ENCODE data around the gene DEPDC7.

GRCh38 chr11:33025339-33025722, 9.7 kb downstream of the DEPDC7 start:
- no peak for TF ChIP-seq SP1 (IDR thresholded peaks at IDR 0.05)
- no peak for TF ChIP-seq ARNT (IDR thresholded peaks at IDR 0.05)
- TF ChIP-seq BHLHE40 (IDR thresholded peaks at IDR 0.05; ENCODE audit: borderline replicate concordance) = no peak
- no peak for TF ChIP-seq TARDBP (IDR thresholded peaks at IDR 0.05)
- no peak for TF ChIP-seq ELF4 (IDR thresholded peaks at IDR 0.05)
- TF ChIP-seq FOXK2 (IDR thresholded peaks at IDR 0.05) = no peak
- TF ChIP-seq FOXM1 (IDR thresholded peaks at IDR 0.05; ENCODE audit: borderline replicate concordance) = no peak
- no peak for TF ChIP-seq HDGF (IDR thresholded peaks at IDR 0.05; ENCODE audit: borderline replicate concordance)
- TF ChIP-seq PKNOX1 (IDR thresholded peaks at IDR 0.05) = no peak
- TF ChIP-seq ZNF384 (IDR thresholded peaks at IDR 0.05) = no peak

All from HEK293T (cell line).